Limb (tissue), 2 donors: Measurements from ENCODE around the gene MFAP3.

Experiments
- DNase-seq, 2 donors: peaks; one replicate each; pipeline ENCODE4 v3.0.0-alpha.2; 2016; ENCODE audit errors: extremely low spot score in 2 of 2

MFAP3 gene

DNA sequence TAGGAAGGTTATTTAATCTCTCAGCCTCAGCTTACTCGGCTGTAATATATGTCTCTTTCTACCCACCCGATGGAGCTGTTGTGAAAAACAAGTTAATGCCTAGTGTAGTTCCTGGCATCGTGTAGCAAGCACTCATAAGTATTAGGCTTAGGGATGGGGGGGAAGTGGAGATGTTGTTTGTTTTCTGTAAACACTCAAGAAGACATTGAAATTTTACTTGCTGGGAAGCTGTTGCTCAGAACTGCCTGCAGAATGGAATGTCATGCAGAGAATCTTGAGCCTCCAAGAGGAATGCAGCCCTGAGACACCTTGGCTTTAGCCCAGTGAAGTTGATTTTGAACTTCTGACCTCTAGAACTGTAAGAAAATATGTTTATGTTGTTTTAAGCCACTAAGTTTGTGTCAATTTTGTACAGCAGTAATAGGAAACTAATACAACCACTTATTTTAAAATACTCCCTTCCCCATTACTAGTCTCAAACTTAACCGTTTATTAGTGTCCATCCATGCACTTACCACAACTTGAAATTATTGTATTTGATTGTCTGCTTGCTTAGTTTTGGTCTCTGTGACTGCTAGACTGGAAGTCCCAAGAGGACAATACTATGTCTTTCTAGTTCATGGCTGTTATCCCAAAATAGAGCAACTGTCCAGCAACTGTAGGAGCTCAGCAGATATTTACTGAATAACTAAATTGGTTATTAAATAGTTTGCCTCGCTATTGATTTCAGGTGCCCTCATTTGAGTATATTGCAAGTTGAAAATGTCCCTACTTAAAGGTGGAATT lies 53.8 kb downstream of the MFAP3 start:
- no peak for DNase-seq

DNA sequence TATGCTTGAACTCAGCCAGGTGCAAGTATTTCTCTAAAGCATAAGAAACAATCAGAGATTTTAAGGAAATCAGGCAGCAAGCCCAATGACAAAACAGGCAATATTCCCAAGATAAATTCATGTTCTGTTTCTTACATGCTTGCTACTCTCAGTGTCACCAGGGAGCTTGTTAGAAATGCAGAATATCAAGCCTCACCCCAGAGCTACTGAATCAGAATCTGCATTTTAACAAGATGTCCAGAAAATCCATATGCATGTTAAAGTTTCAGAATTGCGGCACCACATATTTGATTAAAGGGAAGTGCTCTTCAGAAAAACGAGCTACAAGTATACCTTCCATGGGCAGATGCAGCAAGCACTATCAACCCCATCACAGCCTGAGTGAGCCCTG lies 54.4 kb downstream of the MFAP3 start:
- DNase-seq: no peak

DNA sequence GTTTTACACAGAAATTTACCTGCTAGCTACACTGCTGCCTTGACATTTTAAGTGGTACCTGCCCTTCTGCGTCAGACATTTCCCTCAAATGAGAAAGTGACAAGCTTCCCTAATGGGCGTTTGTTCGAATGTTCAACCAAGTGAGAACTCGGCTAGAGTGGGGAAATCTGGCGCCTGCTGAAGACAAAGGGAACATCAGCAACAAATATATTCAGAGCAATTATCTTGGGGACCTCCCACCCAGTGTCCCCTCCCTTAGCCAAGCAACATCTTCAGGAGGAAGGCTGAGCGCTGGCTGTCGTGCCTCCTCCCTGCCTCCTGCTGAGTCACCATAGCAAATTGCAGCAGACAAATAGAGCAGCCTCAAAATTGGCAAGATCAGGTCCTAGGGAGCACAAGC lies 57.1 kb downstream of the MFAP3 start:
- DNase-seq: no peak

DNA sequence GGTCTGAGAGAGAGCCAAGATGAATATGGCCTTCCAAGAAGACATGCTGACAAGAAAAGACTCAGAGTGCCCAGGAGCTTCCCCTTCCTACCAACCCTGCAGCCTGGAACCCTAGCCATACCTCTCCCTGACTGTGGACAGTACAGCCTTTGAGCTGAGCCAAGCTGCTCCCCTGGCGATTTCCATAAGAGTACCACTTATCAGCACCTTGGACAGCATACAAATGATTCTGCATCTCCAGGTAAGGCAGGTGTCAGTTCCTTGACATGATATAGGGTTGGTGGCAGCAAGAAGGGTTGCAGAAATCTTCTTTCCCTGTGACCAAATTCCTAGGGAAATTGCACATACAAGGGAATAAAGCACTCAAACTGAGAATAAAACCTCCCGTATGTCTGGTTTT lies 58.3 kb downstream of the MFAP3 start:
- no peak for DNase-seq

DNA sequence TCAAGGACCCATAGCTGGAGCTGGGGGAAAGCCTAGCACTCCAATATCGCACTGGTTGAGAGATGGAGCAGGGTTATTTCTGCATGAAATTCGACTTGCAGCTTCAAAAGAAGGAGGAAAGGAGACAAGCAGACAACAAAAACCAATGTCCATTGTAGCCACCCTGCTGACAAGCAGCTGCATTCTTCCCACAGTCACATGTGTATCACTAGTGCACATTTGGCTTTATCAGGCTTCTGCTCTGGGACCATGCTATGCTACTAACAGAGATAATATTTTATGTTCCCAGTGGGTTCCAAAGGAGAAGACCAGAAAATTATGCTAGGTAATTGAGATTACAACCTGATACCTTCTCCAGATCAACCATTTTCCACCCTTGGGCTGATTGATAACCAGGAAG lies 59.7 kb downstream of the MFAP3 start:
- DNase-seq: no peak

DNA sequence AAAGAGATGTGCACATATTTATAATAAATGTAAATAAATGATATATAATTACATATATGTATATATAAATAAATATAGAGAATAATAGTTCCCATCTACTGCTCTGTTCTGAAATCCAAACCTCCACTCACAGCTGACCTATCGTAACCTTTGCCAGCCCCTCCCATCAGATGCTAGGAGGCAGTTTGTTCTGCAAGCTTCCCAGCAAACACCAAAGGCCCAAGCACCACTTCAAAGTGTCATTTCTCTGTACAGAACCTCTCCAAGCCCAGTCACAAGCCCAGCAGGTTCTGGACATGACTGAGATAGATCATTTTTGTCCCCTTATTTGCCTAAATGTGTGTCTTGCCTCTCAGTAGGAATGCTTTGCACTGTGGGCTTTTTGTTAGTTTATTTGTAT lies 62.4 kb downstream of the MFAP3 start:
- no peak for DNase-seq

DNA sequence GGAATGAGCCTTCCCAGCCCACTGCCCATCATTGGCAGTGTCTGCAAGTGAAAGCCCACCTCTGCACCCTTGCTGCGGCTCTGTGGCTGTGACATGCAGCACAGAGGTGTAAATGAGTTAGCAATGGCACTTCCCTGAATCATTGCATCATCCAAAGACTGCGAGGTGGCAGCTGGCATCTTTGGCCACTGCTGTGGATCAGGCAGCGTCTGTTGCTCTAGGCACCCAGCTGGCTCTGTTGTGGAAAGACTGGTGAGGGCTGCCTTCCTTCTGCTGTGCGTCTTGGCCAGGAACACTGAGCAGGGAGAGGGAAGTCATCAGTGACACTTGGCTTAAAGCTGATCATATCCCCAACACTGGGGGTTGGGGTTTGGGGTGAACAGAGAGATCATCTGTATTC lies 64.5 kb downstream of the MFAP3 start:
- DNase-seq: no peak
